Ascending aorta (tissue), 2 donors: ENCODE results near the gene RPL6. TPM values are rescaled to one million over a fixed set of nuclear protein-coding genes. Genes with fewer than 3 reads are reported as not detected.

Source experiments
- DNase-seq, 2 donors: peaks; one replicate each; pipeline ENCODE4 v3.0.0-alpha.2; 2019; ENCODE audit warnings: low spot score in 2 of 2
- H3K27ac ChIP-seq, 2 donors: fragments of 200-600 bp; sonication (generic); one replicate each; pipeline ENCODE4 v1.5.1; 2016 to 2017; ENCODE audit warnings: mild to moderate bottlenecking in 1 of 2
- H3K27me3 ChIP-seq: fragments of 200-600 bp; sonication (generic); one replicate; pipeline ENCODE4 v1.5.1; 2017
- H3K36me3 ChIP-seq, 2 donors: fragments of 200-600 bp; sonication (generic); one replicate each; pipeline ENCODE4 v1.5.1; 2016
- H3K4me1 ChIP-seq, 2 donors: fragments of 200-600 bp; sonication (generic); one replicate each; pipeline ENCODE4 v1.5.1; 2016 to 2017; ENCODE audit warnings: mild to moderate bottlenecking in 1 of 2
- H3K4me3 ChIP-seq, 2 donors: fragments of 200-600 bp; sonication (generic); one replicate each; pipeline ENCODE4 v1.5.1; 2016 to 2017; ENCODE audit warnings: mild to moderate bottlenecking in 1 of 2
- H3K9me3 ChIP-seq, 2 donors: fragments of 200-600 bp; sonication (generic); one replicate each; pipeline ENCODE4 v1.5.1; 2016
- CTCF ChIP-seq, 3 experiments: fragments of 200-600 bp in 2 of 3; fragments of 450-650 bp in 1 of 3; sonication (generic) in 2 of 3; IDR thresholded peaks; one replicate each; pipeline ENCODE4 v1.5.1; 2016 to 2019; ENCODE audit warnings: antibody characterized with exemption in 3 of 3, mild to moderate bottlenecking in 1 of 3, moderate library complexity in 1 of 3
- intact Hi-C: fragments of 100-400 bp; cut with DNase I; formaldehyde crosslinking; loops from one replicate; pipeline ENCODE4 v1.15.1; 2023
- total RNA-seq: library from RNA; depleted of rRNA; stranded (reverse); fragments of >200 nt; gene quantifications from one replicate; pipeline ENCODE4 v1.1.0, GENCODE V29; 2016

The RPL6 gene
- total RNA-seq, 1 donor from 2014 or later = 951 TPM

GRCh38 chr12:112380663-112381405 is 28.6 kb downstream of the RPL6 start:
- intact Hi-C loops = loop anchor here (5.0 to 10.0 kb wide), 4 partner anchors 96 to 436 kb away; partner anchors contain the start of genes ERP29, NAA25 and TMEM116

GRCh38 chr12:112375105-112375504 is 34.3 kb downstream of the RPL6 start:
- no peaks in the 10 kb centered on the region for H3K9me3 ChIP-seq
- no peak for TF ChIP-seq CTCF (IDR thresholded peaks at IDR 0.05)
- peaks cover 0 to under 1% of the 10 kb centered on the region in 2 donors for H3K4me1 ChIP-seq
- DNase-seq = no peak
- H3K4me3 ChIP-seq = no peak overlapping the region
- intact Hi-C loops = no loop called here
- H3K27ac ChIP-seq = no peak overlapping the region
- H3K27me3 ChIP-seq = no peaks in the 10 kb centered on the region
- H3K36me3 ChIP-seq = no peaks in the 10 kb centered on the region

More at GRCh38 chr12:112380663-112381405, 28.6 kb downstream of the RPL6 start:
- Histone ChIP-seq H3K9me3 (no peaks in the 10 kb centered on the region), H3K27me3 (no peaks in the 10 kb centered on the region), H3K36me3 (no peaks in the 10 kb centered on the region), H3K27ac (no peak overlapping the region), H3K4me1 (peaks cover 0 to 16% of the 10 kb centered on the region in 2 donors), H3K4me3 (peak overlapping the region; percentile 78 to 99)
- no peak for TF ChIP-seq CTCF (IDR thresholded peaks at IDR 0.05)
- DNase-seq = peak in 1 of 2 donors; percentile 57

- no peaks in the 10 kb centered on the region for H3K4me1 ChIP-seq
- intact Hi-C loops = no loop called here
- H3K36me3 ChIP-seq = no peaks in the 10 kb centered on the region
Measured at GRCh38 chr12:112374166-112374740, 35.2 kb downstream of the RPL6 start.

GRCh38 chr12:112370868-112371510 is 38.4 kb downstream of the RPL6 start:
- no peaks in the 10 kb centered on the region for H3K4me1 ChIP-seq
- no peaks in the 10 kb centered on the region for H3K27me3 ChIP-seq
- DNase-seq = no peak
- no peak overlapping the region for H3K4me3 ChIP-seq
- intact Hi-C loops = no loop called here
- no peak overlapping the region for H3K27ac ChIP-seq
- no peaks in the 10 kb centered on the region for H3K36me3 ChIP-seq
- TF ChIP-seq CTCF (IDR thresholded peaks at IDR 0.05) = no peak
- H3K9me3 ChIP-seq = no peaks in the 10 kb centered on the region

More at GRCh38 chr12:112374166-112374740, 35.2 kb downstream of the RPL6 start:
- DNase-seq = no peak
- H3K27ac ChIP-seq = no peak overlapping the region
- TF ChIP-seq CTCF (IDR thresholded peaks at IDR 0.05) = no peak
- no peaks in the 10 kb centered on the region for H3K9me3 ChIP-seq
- no peak overlapping the region for H3K4me3 ChIP-seq
- H3K27me3 ChIP-seq = no peaks in the 10 kb centered on the region

GRCh38 chr12:112370199-112370598 is 39.2 kb downstream of the RPL6 start:
- Histone ChIP-seq H3K4me1 (no peaks in the 10 kb centered on the region), H3K9me3 (no peaks in the 10 kb centered on the region), H3K27me3 (no peaks in the 10 kb centered on the region), H3K27ac (no peak overlapping the region), H3K4me3 (no peak overlapping the region), H3K36me3 (no peaks in the 10 kb centered on the region)
- TF ChIP-seq CTCF (IDR thresholded peaks at IDR 0.05) = no peak
- no peak for DNase-seq
- intact Hi-C loops = no loop called here
